Esophagus (tissue), 2 donors: ENCODE measurements around the gene STXBP5L. TPM values are rescaled to one million over a fixed set of nuclear protein-coding genes. Genes with fewer than 3 reads are reported as not detected.
"Not testable (repeated sequence)": the region's sequence is repeated elsewhere in the genome, so short reads cannot be mapped to it uniquely, and the experiment has no call there.

Source experiments
- H3K27ac ChIP-seq, 2 donors: one replicate each; pipeline ENCODE4 v1.5.1; 2013; ENCODE audit warnings: low read depth in 2 of 2, mild to moderate bottlenecking in 2 of 2, inconsistent platforms in 1 of 2, low read length in 1 of 2, moderate library complexity in 1 of 2
- H3K27me3 ChIP-seq, 2 donors: one replicate each; pipeline ENCODE4 v1.6.1; 2013; ENCODE audit warnings: low read length in 2 of 2, control low read depth in 1 of 2, mild to moderate bottlenecking in 1 of 2; ENCODE audit not compliant: insufficient read depth in 2 of 2, control insufficient read depth in 1 of 2
- H3K36me3 ChIP-seq, 2 donors: one replicate each; pipeline ENCODE4 v1.6.1; 2013; ENCODE audit warnings: low read length in 1 of 2; ENCODE audit not compliant: control insufficient read depth in 2 of 2, insufficient read depth in 2 of 2
- H3K4me1 ChIP-seq, 2 donors: one replicate each; pipeline ENCODE4 v1.6.1; 2013; ENCODE audit warnings: low read length in 1 of 2; ENCODE audit not compliant: control insufficient read depth in 2 of 2, insufficient read depth in 2 of 2
- H3K4me3 ChIP-seq, 2 donors: one replicate each; pipeline ENCODE4 v1.5.1; 2013; ENCODE audit warnings: low read length in 2 of 2, mild to moderate bottlenecking in 2 of 2, low read depth in 1 of 2, moderate library complexity in 1 of 2
- H3K9me3 ChIP-seq, 2 donors: one replicate each; pipeline ENCODE4 v1.6.1; 2013; ENCODE audit warnings: mild to moderate bottlenecking in 2 of 2, low read depth in 1 of 2, low read length in 1 of 2, moderate library complexity in 1 of 2; ENCODE audit not compliant: control insufficient read depth in 2 of 2, insufficient read depth in 1 of 2
- WGBS, 2 donors: extraction: QIAGEN DNeasy Blood & Tissue Kit; methylation state at CpG; one replicate each; pipeline ENCODE4 v1.1.7; 2013; 5-methylcytosine and 5-hydroxymethylcytosine counted together
- polyA plus RNA-seq, 2 donors: library from polyadenylated mRNA; stranded (reverse); fragments of 200-250 nt; gene quantifications; one replicate each; pipeline ENCODE4 v1.2.3, GENCODE V29; 2013
- donor health status: healthy with polysubstance abuse.
- donor health status: Bipolar disorder and iron deficiency.

Gene STXBP5L
- polyA plus RNA-seq, 2 donors = 0.08 to 0.21 TPM

GRCh38 chr3:120983841-120984240, 75.8 kb downstream of the STXBP5L start:
- Histone ChIP-seq H3K36me3 (no peaks in the 10 kb centered on the region), H3K4me1 (no peaks in the 10 kb centered on the region), H3K4me3 (no peak overlapping the region), H3K27ac (no peak overlapping the region), H3K27me3 (no peaks in the 10 kb centered on the region), H3K9me3 (peaks cover 3 to 6% of the 10 kb centered on the region in 2 donors)
- 22 to 28% methylated on average over 2 of the region's 2 CpGs for WGBS, 2 donors

DNA sequence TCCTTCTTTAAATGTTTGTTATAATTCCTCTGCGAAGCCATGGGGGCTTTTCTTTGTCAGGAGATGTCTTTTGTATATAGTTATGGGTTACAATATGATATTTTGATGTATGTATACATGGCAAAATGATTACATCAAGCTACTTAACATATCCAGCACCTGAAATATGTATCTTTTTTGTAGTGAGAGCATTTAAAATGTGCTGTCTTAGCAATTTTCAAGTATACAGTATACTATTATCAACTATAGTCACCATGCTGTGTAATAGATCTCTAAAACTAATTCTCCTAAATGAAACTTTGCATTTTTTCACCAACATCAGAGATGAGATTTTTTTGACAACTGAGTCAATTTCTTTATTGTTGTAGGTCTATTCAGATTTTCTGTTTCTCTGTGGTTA, 77.2 kb downstream of the STXBP5L start:
- peaks cover 3 to 6% of the 10 kb centered on the region in 2 donors for H3K9me3 ChIP-seq
- H3K27me3 ChIP-seq = no peaks in the 10 kb centered on the region
- H3K27ac ChIP-seq = no peak overlapping the region
- no peaks in the 10 kb centered on the region for H3K36me3 ChIP-seq
- 33 to 38% methylated on average over 1 of the region's 1 CpG for WGBS, 2 donors
- H3K4me3 ChIP-seq = no peak overlapping the region
- H3K4me1 ChIP-seq = no peaks in the 10 kb centered on the region

GRCh38 chr3:120988994-120989393, 81.0 kb downstream of the STXBP5L start:
- Histone ChIP-seq H3K4me3 (no peak overlapping the region), H3K27ac (no peak overlapping the region), H3K4me1 (no peaks in the 10 kb centered on the region), H3K9me3 (no peaks in the 10 kb centered on the region), H3K36me3 (no peaks in the 10 kb centered on the region), H3K27me3 (no peaks in the 10 kb centered on the region)
- 94 to 96% methylated on average over 4 of the region's 4 CpGs for WGBS, 2 donors

DNA sequence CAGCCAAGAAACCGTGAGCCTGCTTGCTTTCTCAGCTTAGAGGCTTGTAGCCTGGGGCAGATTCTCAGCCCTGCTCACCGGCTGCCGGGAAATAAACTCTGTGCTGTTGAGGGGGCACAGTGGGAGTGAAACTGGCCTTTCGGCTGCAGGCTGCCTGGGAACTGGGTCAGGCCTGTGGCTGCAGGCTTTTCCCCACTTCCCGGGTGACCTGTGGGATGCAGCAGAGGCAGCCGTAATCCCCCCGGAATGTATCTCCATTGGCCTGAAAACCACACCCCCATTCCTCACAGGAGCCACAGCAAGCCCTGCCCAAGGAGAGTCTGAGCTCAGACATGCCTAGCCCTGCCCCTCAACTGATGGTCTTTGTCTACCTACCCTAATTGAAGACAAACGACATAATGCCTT, 110.9 kb downstream of the STXBP5L start:
- Histone ChIP-seq H3K36me3 (no peaks in the 10 kb centered on the region), H3K4me1 (no peaks in the 10 kb centered on the region), H3K27ac (peak overlapping the region in 1 of 2 donors; percentile 15), H3K4me3 (no peak overlapping the region), H3K9me3 (peaks cover 0 to 3% of the 10 kb centered on the region in 2 donors), H3K27me3 (no peaks in the 10 kb centered on the region)
- 62% methylated on average over 8 of the region's 8 CpGs for whole genome bisulfite sequencing, 2 donors

- 70 to 79% methylated on average over 6 of the region's 6 CpGs for WGBS, 2 donors
- H3K36me3 ChIP-seq = no peaks in the 10 kb centered on the region
Observed at GRCh38 chr3:121063628-121064027, 155.6 kb downstream of the STXBP5L start.

DNA sequence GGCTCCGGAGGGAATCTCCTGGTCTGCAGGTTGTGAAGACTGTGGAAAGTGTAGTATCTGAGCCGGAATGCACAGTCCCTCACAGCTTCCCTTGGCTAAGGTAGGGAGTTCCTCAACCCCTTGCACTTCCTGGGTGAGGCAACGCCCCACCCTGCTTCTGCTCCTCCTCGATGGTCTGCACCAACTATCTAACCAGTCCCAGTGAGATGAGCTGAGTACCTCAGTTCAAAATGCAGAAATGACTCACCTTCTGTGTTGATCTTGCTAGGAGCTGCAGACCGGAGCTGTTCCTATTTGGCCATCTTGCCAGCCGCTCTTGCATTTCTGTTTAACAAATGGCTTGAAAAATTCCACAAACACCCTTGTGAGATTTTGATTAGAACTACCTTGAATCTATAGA, 156.1 kb downstream of the STXBP5L start:
- WGBS, 2 donors = 75 to 80% methylated on average over 6 of the region's 6 CpGs
- H3K4me3 ChIP-seq = no peak overlapping the region

More at GRCh38 chr3:121063628-121064027, 155.6 kb downstream of the STXBP5L start:
- no peak overlapping the region for H3K4me3 ChIP-seq
- H3K27ac ChIP-seq = no peak overlapping the region
- peaks cover 0 to 2% of the 10 kb centered on the region in 2 donors for H3K4me1 ChIP-seq
- no peaks in the 10 kb centered on the region for H3K9me3 ChIP-seq
- H3K27me3 ChIP-seq = no peaks in the 10 kb centered on the region

GRCh38 chr3:121072133-121072532, 164.1 kb downstream of the STXBP5L start:
- no peaks in the 10 kb centered on the region for H3K9me3 ChIP-seq
- H3K4me1 ChIP-seq = no peaks in the 10 kb centered on the region
- H3K27me3 ChIP-seq = no peaks in the 10 kb centered on the region
- 53% methylated on average over 6 of the region's 6 CpGs for WGBS, 2 donors
- no peaks in the 10 kb centered on the region for H3K36me3 ChIP-seq
- no peak overlapping the region for H3K4me3 ChIP-seq
- no peak overlapping the region for H3K27ac ChIP-seq

More for the DNA sequence above, 156.1 kb downstream of the STXBP5L start:
- no peaks in the 10 kb centered on the region for H3K9me3 ChIP-seq
- H3K27me3 ChIP-seq = no peaks in the 10 kb centered on the region
- H3K4me1 ChIP-seq = peaks cover 0 to 2% of the 10 kb centered on the region in 2 donors
- no peaks in the 10 kb centered on the region for H3K36me3 ChIP-seq
- no peak overlapping the region for H3K27ac ChIP-seq

- WGBS, 2 donors = 85 to 87% methylated on average over 7 of the region's 7 CpGs
- H3K27me3 ChIP-seq = no peaks in the 10 kb centered on the region
- no peak overlapping the region for H3K27ac ChIP-seq
Observed at GRCh38 chr3:121073011-121073410, 165.0 kb downstream of the STXBP5L start.

DNA sequence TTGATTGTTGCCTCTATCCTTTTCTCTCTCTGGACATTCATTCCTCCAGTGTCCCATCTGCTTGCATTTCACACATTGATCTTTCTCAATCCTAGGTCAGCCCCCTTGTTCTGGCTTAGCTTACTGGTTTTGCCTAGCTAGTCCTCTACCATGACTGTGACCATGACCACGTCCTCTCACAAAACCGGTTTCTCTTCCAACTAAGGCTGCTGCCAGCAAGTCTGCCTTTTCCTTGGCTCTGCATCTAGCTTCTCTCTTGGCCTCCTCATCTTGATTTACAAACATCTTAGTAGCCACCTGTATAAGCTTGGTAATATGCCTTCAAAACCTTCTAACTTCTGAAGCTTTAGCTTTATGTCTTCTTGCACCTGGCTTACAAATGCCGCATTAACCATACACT, 167.2 kb downstream of the STXBP5L start:
- no peaks in the 10 kb centered on the region for H3K4me1 ChIP-seq
- no peak overlapping the region for H3K27ac ChIP-seq
- WGBS, 2 donors = 83 to 89% methylated on average over 3 of the region's 3 CpGs
- H3K36me3 ChIP-seq = no peaks in the 10 kb centered on the region
- no peaks in the 10 kb centered on the region for H3K27me3 ChIP-seq
- H3K4me3 ChIP-seq = no peak overlapping the region
- peaks cover 2 to 7% of the 10 kb centered on the region in 2 donors for H3K9me3 ChIP-seq

More at GRCh38 chr3:121073011-121073410, 165.0 kb downstream of the STXBP5L start:
- Histone ChIP-seq H3K4me1 (no peaks in the 10 kb centered on the region), H3K4me3 (no peak overlapping the region), H3K9me3 (no peaks in the 10 kb centered on the region), H3K36me3 (no peaks in the 10 kb centered on the region)

DNA sequence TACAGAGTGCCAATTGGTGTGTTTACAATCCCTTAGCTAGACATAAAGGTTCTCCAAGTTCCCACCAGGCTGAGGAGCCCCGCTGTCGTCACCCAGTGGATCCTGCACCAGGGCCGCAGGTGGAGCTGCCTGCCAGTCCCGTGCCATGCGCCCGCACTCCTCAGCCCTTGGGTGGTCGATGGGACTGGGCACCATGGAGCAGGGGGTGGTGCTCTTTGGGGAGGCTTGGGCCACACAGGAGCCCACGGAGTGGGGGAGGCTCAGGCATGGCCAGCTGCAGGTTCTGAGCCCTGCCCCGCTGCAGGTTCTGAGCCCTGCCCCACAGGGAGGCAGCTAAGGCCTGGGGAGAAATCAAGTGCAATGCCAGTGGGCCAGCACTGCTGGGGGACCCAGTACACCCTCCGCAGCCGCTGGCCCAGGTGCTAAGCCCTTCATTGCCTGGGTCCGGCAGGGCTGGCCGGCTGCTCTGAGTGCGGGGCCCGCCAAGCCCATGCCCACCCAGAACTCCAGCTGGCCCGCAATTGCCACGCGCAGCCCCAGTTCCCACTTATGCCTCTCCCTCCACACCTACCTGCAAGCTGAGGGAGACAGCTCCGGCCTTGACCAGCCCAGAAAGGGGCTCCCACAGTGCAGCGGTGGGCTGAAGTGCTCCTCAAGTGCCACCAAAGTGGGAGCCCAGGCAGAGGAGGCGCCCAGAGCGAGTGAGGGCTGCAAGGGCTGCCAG, 170.5 kb downstream of the STXBP5L start:
- not testable (repeated sequence) for H3K9me3 ChIP-seq, H3K27ac ChIP-seq, H3K4me3 ChIP-seq, H3K27me3 ChIP-seq, H3K4me1 ChIP-seq, H3K36me3 ChIP-seq
- WGBS, 2 donors = 88 to 90% methylated on average over 22 of the region's 22 CpGs
